ENCODE data around the gene AATF. TPM values are rescaled to one million over a fixed set of nuclear protein-coding genes. Genes with fewer than 3 reads are reported as not detected.

AATF gene
- total RNA-seq, 1 experiment from 2014 or later = 61.0 TPM

DNA sequence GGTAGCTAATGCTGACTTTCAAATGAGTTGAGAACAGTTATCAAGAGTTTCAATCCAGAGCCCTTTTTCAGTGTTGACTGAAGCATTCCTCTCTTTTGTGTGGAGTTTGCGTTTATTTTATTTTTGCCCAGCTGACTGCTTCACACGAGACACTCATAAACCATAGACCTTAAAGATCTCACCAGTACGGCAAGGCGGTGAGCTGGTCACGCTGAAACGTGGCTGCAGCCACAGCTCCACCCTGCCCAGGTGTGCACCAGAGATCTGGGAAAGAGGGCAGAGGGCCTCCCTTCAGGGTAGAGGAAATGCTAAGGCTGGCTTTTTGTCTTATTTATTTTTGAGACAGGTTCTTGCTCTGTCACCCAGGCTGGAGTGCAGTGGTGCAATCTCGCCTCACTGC is 112.2 kb downstream of the AATF start:
- TF ChIP-seq JUN (CRISPR knock-in tag; IDR thresholded peaks at IDR 0.05) (no peak), HMGA2 (CRISPR knock-in tag; IDR thresholded peaks at IDR 0.05) (no peak), MYBL2 (CRISPR knock-in tag; IDR thresholded peaks at IDR 0.05) (no peak), ZBTB21 (CRISPR knock-in tag; IDR thresholded peaks at IDR 0.05; ENCODE audit: borderline replicate concordance) (no peak), FOXK1 (CRISPR knock-in tag; IDR thresholded peaks at IDR 0.05) (no peak), SP1 (CRISPR knock-in tag; conservative IDR thresholded peaks at IDR 0.05) (no peak), ZNF138 (CRISPR knock-in tag; conservative IDR thresholded peaks at IDR 0.05) (no peak), PRRX2 (CRISPR knock-in tag; IDR thresholded peaks at IDR 0.05) (no peak), TCF7 (CRISPR knock-in tag; IDR thresholded peaks at IDR 0.05; ENCODE audit: low read depth) (no peak), NR1H2 (CRISPR knock-in tag; IDR thresholded peaks at IDR 0.05) (no peak), ZNF232 (CRISPR knock-in tag; IDR thresholded peaks at IDR 0.05) (no peak), E2F1 (CRISPR knock-in tag; IDR thresholded peaks at IDR 0.05) (no peak), ZNF532 (CRISPR knock-in tag; IDR thresholded peaks at IDR 0.05; ENCODE audit: borderline replicate concordance) (no peak), CBFB (CRISPR knock-in tag; IDR thresholded peaks at IDR 0.05; ENCODE audit: low read depth) (no peak), ZNF396 (CRISPR knock-in tag; IDR thresholded peaks at IDR 0.05; ENCODE audit: borderline replicate concordance) (no peak)
- TF ChIP-seq, protein P1, sequence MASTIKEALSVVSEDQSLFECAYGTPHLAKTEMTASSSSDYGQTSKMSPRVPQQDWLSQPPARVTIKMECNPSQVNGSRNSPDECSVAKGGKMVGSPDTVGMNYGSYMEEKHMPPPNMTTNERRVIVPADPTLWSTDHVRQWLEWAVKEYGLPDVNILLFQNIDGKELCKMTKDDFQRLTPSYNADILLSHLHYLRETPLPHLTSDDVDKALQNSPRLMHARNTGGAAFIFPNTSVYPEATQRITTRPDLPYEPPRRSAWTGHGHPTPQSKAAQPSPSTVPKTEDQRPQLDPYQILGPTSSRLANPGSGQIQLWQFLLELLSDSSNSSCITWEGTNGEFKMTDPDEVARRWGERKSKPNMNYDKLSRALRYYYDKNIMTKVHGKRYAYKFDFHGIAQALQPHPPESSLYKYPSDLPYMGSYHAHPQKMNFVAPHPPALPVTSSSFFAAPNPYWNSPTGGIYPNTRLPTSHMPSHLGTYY (CRISPR knock-in tag; IDR thresholded peaks at IDR 0.05) = no peak
- Mint-ChIP-seq H3K4me1 (peaks cover 61% of the 10 kb centered on the region), H3K4me3 (no peak overlapping the region), H3K9me3 (no peaks in the 10 kb centered on the region), H3K27ac (peak overlapping the region; percentile 91), H3K27me3 (ENCODE audit: low read depth) (peaks cover 4% of the 10 kb centered on the region; the same call in 1 of the 2 replicates), H3K36me3 (no peaks in the 10 kb centered on the region; the same call in 1 of the 2 replicates)
- DNase-seq (ENCODE audit: low spot score) (no peak), ATAC-seq (no peak)
- CTCF ChIA-PET = interaction anchor here (0.5 to 1.4 kb wide), 3 partner anchors 13 to 435 kb away, joined by 3 to 8 read pairs (median 4); no protein-coding TSS in a partner anchor
- POLR2A ChIA-PET = no interaction called here

DNA sequence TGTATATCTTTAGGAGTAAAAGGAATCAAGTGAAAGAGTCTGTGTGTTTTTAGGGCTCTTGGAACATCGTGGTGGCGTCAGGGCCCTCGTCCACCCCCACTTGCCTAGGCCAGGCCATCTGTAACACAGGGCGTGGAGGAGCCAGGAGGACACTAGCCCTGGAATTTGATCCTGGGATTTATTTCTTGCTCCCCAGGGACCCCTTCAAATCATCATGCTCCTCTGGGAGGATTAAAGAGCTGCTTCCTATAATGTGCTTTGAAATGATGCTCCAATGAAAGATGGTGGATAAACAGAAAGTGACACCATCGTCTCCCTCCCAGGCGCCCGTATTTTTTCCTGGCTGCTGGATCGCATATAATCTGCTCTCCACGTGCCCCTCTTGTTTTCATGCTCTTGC is 113.3 kb downstream of the AATF start:
- H3K27me3 Mint-ChIP-seq (ENCODE audit: low read depth) = peaks cover 4% of the 10 kb centered on the region; the same call in 1 of the 2 replicates
- DNase-seq (ENCODE audit: low spot score) = no peak
- ATAC-seq = no peak
- H3K27ac Mint-ChIP-seq = no peak overlapping the region; the same call in 1 of the 2 replicates
- no peaks in the 10 kb centered on the region; the same call in 1 of the 2 replicates for H3K36me3 Mint-ChIP-seq
- peaks cover 72% of the 10 kb centered on the region for H3K4me1 Mint-ChIP-seq
- H3K9me3 Mint-ChIP-seq = no peaks in the 10 kb centered on the region
- CTCF ChIA-PET = interaction anchor here (0.6 to 1.2 kb wide), 2 partner anchors 40 to 460 kb away, joined by 3 to 4 read pairs; no protein-coding TSS in a partner anchor
- no peak overlapping the region for H3K4me3 Mint-ChIP-seq
- POLR2A ChIA-PET = no interaction called here
- TF ChIP-seq ZNF512 (CRISPR knock-in tag; IDR thresholded peaks at IDR 0.05; ENCODE audit: borderline replicate concordance) (no peak), ZNF219 (CRISPR knock-in tag; IDR thresholded peaks at IDR 0.05; ENCODE audit: borderline replicate concordance) (no peak), GTF2I (CRISPR knock-in tag; conservative IDR thresholded peaks at IDR 0.05) (no peak), ZNF423 (CRISPR knock-in tag; IDR thresholded peaks at IDR 0.05) (no peak), SMAD3 (CRISPR knock-in tag; IDR thresholded peaks at IDR 0.05; ENCODE audit: borderline replicate concordance) (no peak), ZSCAN18 (CRISPR knock-in tag; IDR thresholded peaks at IDR 0.05) (no peak), ETV6 (CRISPR knock-in tag; IDR thresholded peaks at IDR 0.05) (no peak)
- TF ChIP-seq, protein P2, sequence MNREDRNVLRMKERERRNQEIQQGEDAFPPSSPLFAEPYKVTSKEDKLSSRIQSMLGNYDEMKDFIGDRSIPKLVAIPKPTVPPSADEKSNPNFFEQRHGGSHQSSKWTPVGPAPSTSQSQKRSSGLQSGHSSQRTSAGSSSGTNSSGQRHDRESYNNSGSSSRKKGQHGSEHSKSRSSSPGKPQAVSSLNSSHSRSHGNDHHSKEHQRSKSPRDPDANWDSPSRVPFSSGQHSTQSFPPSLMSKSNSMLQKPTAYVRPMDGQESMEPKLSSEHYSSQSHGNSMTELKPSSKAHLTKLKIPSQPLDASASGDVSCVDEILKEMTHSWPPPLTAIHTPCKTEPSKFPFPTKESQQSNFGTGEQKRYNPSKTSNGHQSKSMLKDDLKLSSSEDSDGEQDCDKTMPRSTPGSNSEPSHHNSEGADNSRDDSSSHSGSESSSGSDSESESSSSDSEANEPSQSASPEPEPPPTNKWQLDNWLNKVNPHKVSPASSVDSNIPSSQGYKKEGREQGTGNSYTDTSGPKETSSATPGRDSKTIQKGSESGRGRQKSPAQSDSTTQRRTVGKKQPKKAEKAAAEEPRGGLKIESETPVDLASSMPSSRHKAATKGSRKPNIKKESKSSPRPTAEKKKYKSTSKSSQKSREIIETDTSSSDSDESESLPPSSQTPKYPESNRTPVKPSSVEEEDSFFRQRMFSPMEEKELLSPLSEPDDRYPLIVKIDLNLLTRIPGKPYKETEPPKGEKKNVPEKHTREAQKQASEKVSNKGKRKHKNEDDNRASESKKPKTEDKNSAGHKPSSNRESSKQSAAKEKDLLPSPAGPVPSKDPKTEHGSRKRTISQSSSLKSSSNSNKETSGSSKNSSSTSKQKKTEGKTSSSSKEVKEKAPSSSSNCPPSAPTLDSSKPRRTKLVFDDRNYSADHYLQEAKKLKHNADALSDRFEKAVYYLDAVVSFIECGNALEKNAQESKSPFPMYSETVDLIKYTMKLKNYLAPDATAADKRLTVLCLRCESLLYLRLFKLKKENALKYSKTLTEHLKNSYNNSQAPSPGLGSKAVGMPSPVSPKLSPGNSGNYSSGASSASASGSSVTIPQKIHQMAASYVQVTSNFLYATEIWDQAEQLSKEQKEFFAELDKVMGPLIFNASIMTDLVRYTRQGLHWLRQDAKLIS (CRISPR knock-in tag; IDR thresholded peaks at IDR 0.05; ENCODE audit: borderline replicate concordance) = no peak

Measured in WTC11 (cell line).